Cardiac muscle cell (in vitro differentiated cells and primary cell): ENCODE measurements around the gene THAP10. TPM values are rescaled to one million over a fixed set of nuclear protein-coding genes. Genes with fewer than 3 reads are reported as not detected.

Experiments used
- DNase-seq, 2 donors: peaks; one replicate each; pipeline versions ENCODE4 v3.0.0 to v3.0.0-alpha.2; 2010 to 2017; ENCODE audit warnings: low read depth in 1 of 2, low spot score in 1 of 2
- H3K27ac ChIP-seq: fragments of 200-600 bp; sonication (generic); 2 replicates; pipeline ENCODE4 v1.5.1; 2016
- H3K27me3 ChIP-seq: fragments of 200-600 bp; sonication (generic); 2 replicates; pipeline ENCODE4 v1.6.0; 2016; ENCODE audit warnings: control low read depth
- H3K36me3 ChIP-seq: fragments of 200-600 bp; sonication (generic); 2 replicates; pipeline ENCODE4 v1.5.1; 2016; ENCODE audit warnings: control low read depth
- H3K4me1 ChIP-seq: fragments of 200-600 bp; sonication (generic); 2 replicates; pipeline ENCODE4 v1.8.1; 2017; ENCODE audit warnings: low read depth, mild to moderate bottlenecking, mixed run types
- H3K4me3 ChIP-seq: fragments of 200-600 bp; sonication (generic); 2 replicates; pipeline ENCODE4 v1.5.1; 2016; ENCODE audit warnings: mild to moderate bottlenecking
- H3K9me3 ChIP-seq: fragments of 200-600 bp; sonication (generic); 2 replicates; pipeline ENCODE4 v1.5.1; 2017; ENCODE audit warnings: low read depth, mild to moderate bottlenecking, control low read depth
- polyA plus RNA-seq: library from polyadenylated mRNA; unstranded; fragments of >200 nt; fragmentation: Nextera tagmentation; extraction: Ambion mirVana; gene quantifications from 2 replicates; pipeline ENCODE4 v1.2.1, GENCODE V29; 2016
- total RNA-seq: library from RNA; depleted of rRNA; stranded (reverse); fragments of >200 nt; gene quantifications from 2 replicates; pipeline ENCODE4 v1.2.3, GENCODE V29; 2016
- TF ChIP-seq, protein P1 (sequence below): IDR thresholded peaks from 2 replicates; pipeline ENCODE4 v1.5.1; 2012; ENCODE audit warnings: low read depth, mild to moderate bottlenecking, low read length

THAP10 gene
- total and polyA plus RNA-seq, 2 experiments from 2014 or later, result 4.6 to 12.1 TPM

DNA sequence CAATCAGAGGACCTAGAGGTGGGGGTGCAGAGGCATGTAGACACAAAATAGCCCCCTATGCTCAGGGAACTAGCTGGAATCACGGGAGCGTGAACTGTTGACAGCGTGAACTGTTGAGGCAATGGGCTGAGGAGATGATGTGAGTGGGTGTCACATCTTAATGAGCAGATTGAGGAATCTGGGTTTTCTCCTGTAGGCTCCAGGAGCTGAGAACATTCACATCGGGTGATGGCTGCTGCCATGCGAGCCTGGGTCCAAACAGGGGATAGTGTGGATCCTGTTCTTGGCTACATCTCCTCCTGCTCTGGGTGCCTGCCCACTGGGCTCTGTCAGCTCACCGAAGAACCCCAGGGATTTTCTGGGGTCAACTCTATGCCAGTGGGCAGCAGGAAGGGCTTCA lies 40.3 kb downstream of the THAP10 start:
- Histone ChIP-seq H3K4me1 (peaks cover 17% of the 10 kb centered on the region), H3K36me3 (peaks cover 9% of the 10 kb centered on the region), H3K27ac (peak overlapping the region; percentile 46), H3K27me3 (no peaks in the 10 kb centered on the region), H3K4me3 (no peak overlapping the region), H3K9me3 (no peaks in the 10 kb centered on the region)
- no peak for DNase-seq
- TF ChIP-seq, protein P1, sequence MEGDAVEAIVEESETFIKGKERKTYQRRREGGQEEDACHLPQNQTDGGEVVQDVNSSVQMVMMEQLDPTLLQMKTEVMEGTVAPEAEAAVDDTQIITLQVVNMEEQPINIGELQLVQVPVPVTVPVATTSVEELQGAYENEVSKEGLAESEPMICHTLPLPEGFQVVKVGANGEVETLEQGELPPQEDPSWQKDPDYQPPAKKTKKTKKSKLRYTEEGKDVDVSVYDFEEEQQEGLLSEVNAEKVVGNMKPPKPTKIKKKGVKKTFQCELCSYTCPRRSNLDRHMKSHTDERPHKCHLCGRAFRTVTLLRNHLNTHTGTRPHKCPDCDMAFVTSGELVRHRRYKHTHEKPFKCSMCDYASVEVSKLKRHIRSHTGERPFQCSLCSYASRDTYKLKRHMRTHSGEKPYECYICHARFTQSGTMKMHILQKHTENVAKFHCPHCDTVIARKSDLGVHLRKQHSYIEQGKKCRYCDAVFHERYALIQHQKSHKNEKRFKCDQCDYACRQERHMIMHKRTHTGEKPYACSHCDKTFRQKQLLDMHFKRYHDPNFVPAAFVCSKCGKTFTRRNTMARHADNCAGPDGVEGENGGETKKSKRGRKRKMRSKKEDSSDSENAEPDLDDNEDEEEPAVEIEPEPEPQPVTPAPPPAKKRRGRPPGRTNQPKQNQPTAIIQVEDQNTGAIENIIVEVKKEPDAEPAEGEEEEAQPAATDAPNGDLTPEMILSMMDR, result no peak

DNA sequence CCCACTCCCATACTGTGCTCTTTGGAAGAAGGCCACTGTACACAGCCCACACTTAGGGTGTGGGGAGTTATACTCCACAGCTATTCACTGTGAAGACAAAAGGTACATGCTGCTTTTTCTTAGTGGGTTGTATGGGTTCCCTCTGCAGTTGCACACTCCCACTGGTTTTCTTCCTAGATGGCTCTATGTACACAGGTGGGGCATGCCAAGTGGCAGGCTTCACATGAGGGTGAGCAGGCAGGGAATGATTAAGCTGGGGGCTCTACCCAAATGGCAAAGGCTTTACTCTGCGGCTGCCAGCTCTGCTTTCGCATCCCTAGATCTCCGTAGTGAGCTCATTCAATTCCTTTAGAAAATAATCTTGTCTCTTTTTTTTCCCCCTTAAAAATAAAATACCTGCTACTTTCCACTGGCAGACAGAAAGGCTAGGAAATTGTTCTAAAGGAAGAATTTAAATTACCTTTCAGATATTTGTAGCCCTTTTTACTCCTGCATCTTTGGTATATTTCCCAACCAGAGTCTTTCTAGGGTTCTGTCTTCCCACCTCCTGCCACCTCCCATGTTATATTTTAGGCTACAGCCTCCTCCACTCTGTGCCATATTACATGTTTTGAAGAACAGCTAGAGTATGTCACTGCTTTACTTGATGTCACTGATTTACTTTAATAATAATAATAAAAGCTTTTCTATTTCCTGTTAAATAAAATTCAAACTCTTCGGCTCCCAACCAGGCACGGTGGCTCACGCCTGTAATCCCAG lies 46.5 kb downstream of the THAP10 start:
- TF ChIP-seq, protein P1, result no peak

DNA sequence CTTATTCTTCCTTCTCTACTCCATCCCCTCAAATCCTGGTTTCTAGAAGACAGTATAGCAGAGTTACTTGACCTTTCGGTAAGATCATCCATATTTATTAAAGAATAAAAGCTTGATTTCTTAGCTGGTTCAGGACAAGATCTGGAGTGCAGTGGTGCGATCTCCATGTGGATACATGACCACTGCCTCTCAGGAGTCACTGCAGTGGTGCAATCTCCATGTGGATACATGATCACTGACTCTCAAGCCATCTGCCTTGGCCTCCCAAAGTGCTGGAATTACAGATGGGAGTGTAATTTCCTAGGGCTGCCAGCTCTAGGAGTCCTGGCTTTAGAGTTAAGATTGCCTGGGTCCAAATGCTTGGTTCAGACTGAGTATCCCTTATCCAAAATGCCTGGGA lies 54.8 kb downstream of the THAP10 start:
- TF ChIP-seq, protein P1, result no peak
- no peak for DNase-seq
- Histone ChIP-seq H3K4me3 (no peak overlapping the region), H3K4me1 (peaks cover 7% of the 10 kb centered on the region), H3K36me3 (peaks cover 19% of the 10 kb centered on the region), H3K27me3 (no peaks in the 10 kb centered on the region), H3K27ac (no peak overlapping the region), H3K9me3 (no peaks in the 10 kb centered on the region)

More for the DNA sequence above, 46.5 kb downstream of the THAP10 start:
- H3K4me1 ChIP-seq, result no peaks in the 10 kb centered on the region
- no peaks in the 10 kb centered on the region for H3K9me3 ChIP-seq
- peaks cover 4% of the 10 kb centered on the region for H3K36me3 ChIP-seq
- no peak overlapping the region for H3K4me3 ChIP-seq
- H3K27me3 ChIP-seq, result no peaks in the 10 kb centered on the region
- H3K27ac ChIP-seq, result no peak overlapping the region
- DNase-seq, result no peak

DNA sequence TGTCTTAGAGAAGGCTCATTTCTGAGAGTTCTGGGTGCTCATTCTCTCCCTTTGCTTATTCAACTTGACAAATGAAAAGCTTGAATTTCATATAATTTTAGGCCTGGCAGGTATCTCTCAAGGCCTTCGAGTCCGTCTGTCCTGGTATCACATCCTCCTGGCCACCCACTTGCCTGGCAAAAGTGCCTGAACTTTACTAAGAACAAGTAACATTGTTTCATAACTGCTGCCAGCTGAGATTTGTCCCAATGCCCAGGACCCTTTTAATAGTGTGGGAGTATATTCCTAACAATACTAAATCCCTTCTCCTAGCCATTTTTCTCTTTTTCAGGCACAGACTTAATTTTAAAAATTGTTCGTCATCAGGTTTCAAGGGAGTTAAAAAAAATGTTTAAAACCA lies 56.4 kb downstream of the THAP10 start:
- Histone ChIP-seq H3K4me3 (no peak overlapping the region), H3K36me3 (peaks cover 19% of the 10 kb centered on the region), H3K27me3 (no peaks in the 10 kb centered on the region), H3K4me1 (peaks cover 7% of the 10 kb centered on the region), H3K9me3 (no peaks in the 10 kb centered on the region), H3K27ac (no peak overlapping the region)
- DNase-seq, result no peak
- TF ChIP-seq, protein P1, result no peak

DNA sequence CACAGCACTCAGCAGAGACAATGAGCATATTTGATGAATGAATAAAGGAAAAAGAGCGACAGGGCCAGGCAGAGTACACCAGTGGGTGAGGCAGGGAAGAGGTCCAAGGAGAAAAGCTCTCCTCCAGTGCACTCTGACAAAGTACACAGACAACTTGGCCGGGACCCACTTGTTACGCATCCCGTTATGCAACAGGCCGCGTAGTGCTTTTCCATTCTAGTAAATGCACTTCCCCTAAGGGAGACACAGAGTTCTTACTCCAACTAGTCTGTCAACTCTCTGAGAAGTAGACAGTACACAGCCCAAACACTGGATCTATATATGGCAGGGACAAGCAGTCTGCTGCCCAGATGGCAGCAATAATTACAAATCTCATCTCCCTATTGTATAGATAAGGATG lies 56.8 kb downstream of the THAP10 start:
- DNase-seq, result no peak
- TF ChIP-seq, protein P1, result no peak
- H3K9me3 ChIP-seq, result no peaks in the 10 kb centered on the region
- H3K36me3 ChIP-seq, result peaks cover 19% of the 10 kb centered on the region
- peaks cover 7% of the 10 kb centered on the region for H3K4me1 ChIP-seq
- no peak overlapping the region for H3K27ac ChIP-seq
- H3K4me3 ChIP-seq, result no peak overlapping the region
- H3K27me3 ChIP-seq, result no peaks in the 10 kb centered on the region
